GM19372 (cell line): ENCODE results near the gene TMEM238.

ENCODE experiments used
- ATAC-seq: cut with Tn5 transposase; IDR thresholded peaks from one replicate; pipeline ENCODE4 v1.9.1; 2021; ENCODE audit warnings: mild to moderate bottlenecking, low read depth, moderate library complexity; ENCODE audit not compliant: unreplicated experiment

Gene TMEM238

GRCh38 chr19:55360902-55361301, 23.2 kb downstream of the TMEM238 start:
- ATAC-seq = no peak

GRCh38 chr19:55358943-55359908, 24.9 kb downstream of the TMEM238 start:
- no peak for ATAC-seq

- no peak for ATAC-seq
Measured at GRCh38 chr19:55358493-55358892, 25.6 kb downstream of the TMEM238 start.

- no peak for ATAC-seq
Measured at GRCh38 chr19:55355213-55355821, 28.8 kb downstream of the TMEM238 start.

GRCh38 chr19:55354698-55355212, 29.3 kb downstream of the TMEM238 start, which contains the start of gene COX6B2:
TSS of gene COX6B2 (minus strand) at chr19:55354719. CDS start at chr19:55354521, 198 bp downstream.
- no peak for ATAC-seq

GRCh38 chr19:55353803-55354697, 30.0 kb downstream of the TMEM238 start:
- ATAC-seq = no peak

GRCh38 chr19:55353356-55353802, 30.7 kb downstream of the TMEM238 start:
- no peak for ATAC-seq

GRCh38 chr19:55352549-55353145, 31.4 kb downstream of the TMEM238 start:
- ATAC-seq = no peak

- no peak for ATAC-seq
Measured at GRCh38 chr19:55352040-55352439, 32.1 kb downstream of the TMEM238 start.

GRCh38 chr19:55350620-55351315, 33.3 kb downstream of the TMEM238 start:
- ATAC-seq = no peak

- no peak for ATAC-seq
Measured at GRCh38 chr19:55348317-55349034, 35.6 kb downstream of the TMEM238 start.

- no peak for ATAC-seq
Measured at GRCh38 chr19:55347442-55348009, 36.6 kb downstream of the TMEM238 start.

GRCh38 chr19:55346725-55347441, 37.2 kb downstream of the TMEM238 start:
- no peak for ATAC-seq

GRCh38 chr19:55345818-55346724, 38.0 kb downstream of the TMEM238 start:
- no peak for ATAC-seq

GRCh38 chr19:55345101-55345817, 38.8 kb downstream of the TMEM238 start:
- no peak for ATAC-seq

- no peak for ATAC-seq
Measured at GRCh38 chr19:55344444-55344843, 39.6 kb downstream of the TMEM238 start.
